ENCODE results near the gene TECPR1. TPM values are rescaled to one million over a fixed set of nuclear protein-coding genes. Genes with fewer than 3 reads are reported as not detected.

Gene TECPR1
- total and polyA plus RNA-seq, 2 donors (not counting 1 experiment from before 2014, with no cell fraction given), result 20.9 to 52.2 TPM

GRCh38 chr7:98205162-98205845 lies 46.7 kb downstream of the TECPR1 start:
- H3K27me3 Mint-ChIP-seq, result peaks cover 7% of the 10 kb centered on the region
- TF ChIP-seq EZH2 (IDR thresholded peaks at IDR 0.05; ENCODE audit: borderline replicate concordance, insufficient read depth, low read depth, low read length, poor library complexity, severe bottlenecking) (no peak), CTCF (IDR thresholded peaks at IDR 0.05) (no peak)
- ChIA-PET POLR2A (no interaction called here), CTCF (no interaction called here)
- H3K4me1 Mint-ChIP-seq, result peaks cover 43% of the 10 kb centered on the region
- intact Hi-C loops (cut with micrococcal nuclease), result no loop called here
- no peak overlapping the region for H3K4me3 Mint-ChIP-seq
- Histone ChIP-seq H3K4me1 (ENCODE audit: control insufficient read depth in 2 of 2, insufficient read depth in 2 of 2, low read length in 2 of 2) (peaks cover 33 to 42% of the 10 kb centered on the region in 2 donors), H4K20me1 (ENCODE audit: control insufficient read depth, insufficient read depth, low read length, poor library complexity, severe bottlenecking) (peaks cover 34% of the 10 kb centered on the region), H3K4me3 (ENCODE audit: control extremely low read depth in 1 of 5, extremely low read depth in 1 of 5, insufficient read depth in 1 of 5, low read depth in 2 of 5, low read length in 4 of 5) (no peak overlapping the region), H3K27ac (ENCODE audit: low read length in 2 of 2) (no peak overlapping the region), H3K4me2 (replicated peaks; ENCODE audit: low read depth, low read length, poor library complexity, severe bottlenecking) (no peak overlapping the region), H3K9me3 (ENCODE audit: control extremely low read depth in 1 of 3, control insufficient read depth in 2 of 3, insufficient read depth in 1 of 3, low read length in 2 of 3) (peaks cover 0 to 12% (median 0%) of the 10 kb centered on the region in 3 donors), H2AFZ (ENCODE audit: insufficient read depth, low read depth, low read length, poor library complexity, severe bottlenecking) (no peak overlapping the region), H3K36me3 (replicated peaks in 1 of 2; ENCODE audit: control extremely low read depth in 1 of 2, control insufficient read depth in 1 of 2, extremely low read depth in 1 of 2, insufficient read depth in 2 of 2, low read length in 1 of 2) (peaks cover 0 to 7% of the 10 kb centered on the region in 2 experiments), H3K79me2 (ENCODE audit: control insufficient read depth, insufficient read depth, low read length) (no peaks in the 10 kb centered on the region), H3K27me3 (replicated peaks in 1 of 4; ENCODE audit: control extremely low read depth in 1 of 4, control insufficient read depth in 3 of 4, insufficient read depth in 4 of 4, low read length in 3 of 4) (peaks cover 0 to 8% (median 2%) of the 10 kb centered on the region in 4 experiments), H3K9ac (ENCODE audit: low read length) (no peak overlapping the region)
- H3K9me3 Mint-ChIP-seq (ENCODE audit: insufficient read depth), result no peaks in the 10 kb centered on the region
- ATAC-seq (ENCODE audit: low read depth) (no peak), DNase-seq (no peak)
- no peak overlapping the region for H3K27ac Mint-ChIP-seq
- WGBS (ENCODE audit: insufficient coverage), result 96% methylated on average over 45 of the region's 47 CpGs

GRCh38 chr7:98204670-98205069 lies 47.4 kb downstream of the TECPR1 start:
- peaks cover 46% of the 10 kb centered on the region for H3K4me1 Mint-ChIP-seq
- ChIA-PET CTCF (interaction anchor here (0.6 to 3.7 kb wide), 3 partner anchors 36 to 183 kb away, joined by 3 to 39 read pairs (median 7); no protein-coding TSS in a partner anchor), POLR2A (no interaction called here)
- 100% methylated on average over 7 of the region's 11 CpGs for WGBS (ENCODE audit: insufficient coverage)
- intact Hi-C loops (cut with micrococcal nuclease), result no loop called here
- TF ChIP-seq CTCF (IDR thresholded peaks at IDR 0.05), result no peak
- TF ChIP-seq EZH2 (IDR thresholded peaks at IDR 0.05; ENCODE audit: borderline replicate concordance, insufficient read depth, low read depth, low read length, poor library complexity, severe bottlenecking), result no peak
- H3K27me3 ChIP-seq (replicated peaks in 1 of 4; ENCODE audit: control extremely low read depth in 1 of 4, control insufficient read depth in 3 of 4, insufficient read depth in 4 of 4, low read length in 3 of 4), result peaks cover 0 to 8% (median 2%) of the 10 kb centered on the region in 4 experiments
- H3K27ac Mint-ChIP-seq, result no peak overlapping the region
- H3K4me2 ChIP-seq (replicated peaks; ENCODE audit: low read depth, low read length, poor library complexity, severe bottlenecking), result no peak overlapping the region
- H3K4me3 ChIP-seq (ENCODE audit: control extremely low read depth in 1 of 5, extremely low read depth in 1 of 5, insufficient read depth in 1 of 5, low read depth in 2 of 5, low read length in 4 of 5), result no peak overlapping the region
- H3K27me3 Mint-ChIP-seq, result peaks cover 10% of the 10 kb centered on the region
- H2AFZ ChIP-seq (ENCODE audit: insufficient read depth, low read depth, low read length, poor library complexity, severe bottlenecking), result no peak overlapping the region
- H3K27ac ChIP-seq (ENCODE audit: low read length in 2 of 2), result no peak overlapping the region
- H3K4me1 ChIP-seq (ENCODE audit: control insufficient read depth in 2 of 2, insufficient read depth in 2 of 2, low read length in 2 of 2), result peaks cover 38 to 46% of the 10 kb centered on the region in 2 donors
- no peak overlapping the region for H3K9ac ChIP-seq (ENCODE audit: low read length)
- H3K4me3 Mint-ChIP-seq, result no peak overlapping the region
- DNase-seq (no peak), ATAC-seq (ENCODE audit: low read depth) (no peak)
- H3K9me3 Mint-ChIP-seq (ENCODE audit: insufficient read depth), result no peaks in the 10 kb centered on the region
- no peaks in the 10 kb centered on the region for H3K79me2 ChIP-seq (ENCODE audit: control insufficient read depth, insufficient read depth, low read length)
- peaks cover 36% of the 10 kb centered on the region for H4K20me1 ChIP-seq (ENCODE audit: control insufficient read depth, insufficient read depth, low read length, poor library complexity, severe bottlenecking)
- peaks cover 0 to 11% (median 0%) of the 10 kb centered on the region in 3 donors for H3K9me3 ChIP-seq (ENCODE audit: control extremely low read depth in 1 of 3, control insufficient read depth in 2 of 3, insufficient read depth in 1 of 3, low read length in 2 of 3)
- peaks cover 0 to 7% of the 10 kb centered on the region in 2 experiments for H3K36me3 ChIP-seq (replicated peaks in 1 of 2; ENCODE audit: control extremely low read depth in 1 of 2, control insufficient read depth in 1 of 2, extremely low read depth in 1 of 2, insufficient read depth in 2 of 2, low read length in 1 of 2)

Data from B cell (primary cell).